GM10847 (cell line): Measurements from ENCODE around the gene IFIT1.

ENCODE experiments used
- POLR2A ChIP-seq: IDR thresholded peaks from 2 replicates; pipeline ENCODE4 v1.6.1; 2011; ENCODE audit not compliant: insufficient read length; ENCODE audit errors: extremely low read depth

Gene IFIT1

DNA sequence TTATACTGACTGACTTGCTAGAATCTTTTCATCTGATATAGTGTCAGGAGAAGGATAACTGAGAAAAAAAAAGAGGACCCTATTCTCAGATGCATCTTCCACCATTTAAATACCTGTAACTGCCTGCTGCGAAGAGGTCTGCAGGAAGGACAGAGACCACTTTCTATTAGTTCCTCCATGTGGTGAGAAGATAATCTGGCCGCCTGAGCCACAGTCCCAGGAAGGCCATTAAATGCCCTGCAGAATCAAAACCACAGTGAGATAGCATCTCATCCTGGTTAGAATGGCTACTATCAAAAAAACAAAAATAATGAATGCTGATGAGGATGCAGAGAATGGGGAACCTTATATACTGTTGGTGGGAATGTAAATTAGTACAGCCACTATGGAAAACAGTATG is 34.4 kb upstream of the IFIT1 start:
- no peak for TF ChIP-seq POLR2A

- TF ChIP-seq POLR2A = no peak
Observed at GRCh38 chr10:89360157-89360556, 32.3 kb upstream of the IFIT1 start.

DNA sequence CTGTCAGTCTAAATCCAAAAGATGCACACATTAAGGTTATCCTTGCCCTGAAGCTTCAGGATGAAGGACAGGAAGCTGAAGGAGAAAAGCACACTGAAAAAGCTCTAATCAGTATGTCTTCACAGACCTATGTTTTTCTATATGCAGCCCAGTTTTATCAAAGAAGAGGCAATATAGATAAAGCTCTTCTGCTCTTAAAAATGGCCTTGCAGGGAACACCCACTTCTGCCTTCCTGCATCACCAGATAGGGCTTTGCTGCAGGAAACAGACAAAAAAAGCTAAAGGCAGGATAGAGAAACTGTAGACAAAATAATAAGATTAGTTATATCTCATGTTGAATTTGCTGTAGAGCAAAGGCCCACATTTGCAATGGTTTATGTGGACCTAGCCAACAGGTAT is 29.5 kb upstream of the IFIT1 start:
- TF ChIP-seq POLR2A = no peak

DNA sequence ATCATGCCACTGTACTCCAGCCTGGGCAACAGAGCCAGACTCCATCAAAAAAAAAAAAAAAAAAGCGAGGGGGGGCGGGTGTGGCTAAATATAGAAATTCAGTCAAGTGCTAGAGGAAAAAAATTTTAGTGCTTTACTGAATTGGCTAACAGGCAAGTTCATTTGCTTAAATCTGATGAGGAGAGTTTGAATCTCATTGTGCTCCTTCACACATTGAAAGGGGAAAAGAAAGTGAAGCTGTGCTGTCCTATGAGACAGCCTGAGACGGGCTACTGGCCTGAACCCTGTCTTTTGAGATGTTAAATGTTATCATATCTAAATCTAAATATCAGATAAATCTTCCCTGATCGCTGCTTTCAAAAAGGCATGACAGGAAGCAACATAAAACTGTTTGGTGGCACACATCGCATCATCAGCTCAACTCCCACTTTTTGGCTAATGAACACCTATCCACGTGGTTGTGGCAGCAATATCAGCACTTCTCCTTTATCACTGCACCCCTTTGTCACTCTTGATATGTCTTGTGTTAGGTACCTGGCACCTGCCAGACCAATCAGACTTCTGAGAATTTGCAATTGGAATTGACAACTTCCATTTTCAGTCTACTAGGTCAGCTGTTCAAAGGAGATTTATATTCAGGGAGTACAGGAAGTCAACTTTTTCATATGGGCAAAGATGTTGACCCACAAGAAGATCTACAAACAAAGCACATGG is 28.5 kb upstream of the IFIT1 start:
- TF ChIP-seq POLR2A = no peak

DNA sequence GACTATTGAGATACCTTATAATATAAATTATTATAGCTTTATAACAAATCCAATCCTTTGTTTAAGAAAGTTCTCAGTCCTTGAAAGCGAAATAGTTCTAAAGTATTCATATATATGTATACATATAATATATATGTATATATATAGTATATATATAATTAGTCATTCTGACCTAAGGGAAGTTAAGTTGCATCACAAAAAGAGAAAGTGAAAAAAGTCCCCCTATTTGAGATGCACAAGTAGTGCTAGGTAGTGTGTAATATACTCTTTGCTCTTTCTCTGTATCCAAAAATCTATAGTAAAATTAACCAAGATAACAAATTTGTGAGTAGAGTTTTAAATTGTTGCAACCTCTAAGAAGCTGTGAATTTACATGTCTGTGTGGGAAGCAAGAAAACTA is 27.9 kb upstream of the IFIT1 start:
- no peak for TF ChIP-seq POLR2A

GRCh38 chr10:89367529-89367928 is 24.9 kb upstream of the IFIT1 start:
- no peak for TF ChIP-seq POLR2A

DNA sequence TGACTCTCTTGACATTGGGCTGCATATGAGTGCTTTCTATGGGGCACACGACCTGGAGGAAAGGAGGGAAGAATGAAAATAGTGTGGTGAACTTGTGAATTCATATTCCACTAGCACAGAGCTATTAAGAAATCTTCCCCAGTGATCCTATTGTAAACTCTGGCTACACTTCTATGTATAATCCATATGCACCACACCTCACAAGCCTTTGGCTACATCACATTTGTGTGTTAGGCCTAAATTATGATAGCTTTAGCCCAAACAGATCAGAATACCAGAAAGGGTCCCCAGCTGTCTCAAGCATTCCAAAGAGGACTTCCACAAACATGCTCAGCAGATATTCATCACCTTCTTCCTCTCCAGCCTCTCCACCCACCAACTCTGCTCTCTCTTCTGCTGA is 24.3 kb upstream of the IFIT1 start:
- no peak for TF ChIP-seq POLR2A

- no peak for TF ChIP-seq POLR2A
Observed at GRCh38 chr10:89369156-89370105, 23.0 kb upstream of the IFIT1 start.

GRCh38 chr10:89371079-89371478 is 21.3 kb upstream of the IFIT1 start:
- no peak for TF ChIP-seq POLR2A

- no peak for TF ChIP-seq POLR2A
Observed at GRCh38 chr10:89371987-89372386, 20.4 kb upstream of the IFIT1 start.

- no peak for TF ChIP-seq POLR2A
Observed at GRCh38 chr10:89373916-89374711, 18.3 kb upstream of the IFIT1 start.

DNA sequence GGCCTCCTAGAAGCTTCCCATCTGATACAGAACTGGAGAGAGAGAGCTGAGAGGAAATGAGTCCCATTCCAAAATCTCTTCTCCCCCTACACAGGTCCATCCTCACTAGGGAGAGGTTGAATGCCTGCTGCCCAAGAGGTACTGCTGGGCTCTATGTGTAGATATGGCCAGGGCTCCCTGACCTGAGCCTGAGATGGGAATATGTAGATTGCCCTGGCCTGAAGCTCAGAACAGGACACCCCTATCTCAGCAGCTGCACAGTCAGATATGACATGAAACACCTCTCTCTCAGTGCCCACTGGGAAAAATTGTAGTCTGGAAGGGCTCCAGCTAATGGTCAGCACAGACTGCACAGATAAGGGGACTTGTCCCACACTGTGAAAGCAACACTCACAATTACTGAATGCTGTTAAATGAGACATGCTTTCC is 17.7 kb upstream of the IFIT1 start:
- TF ChIP-seq POLR2A = no peak

GRCh38 chr10:89377705-89378637 is 14.5 kb upstream of the IFIT1 start, which contains the start of gene IFIT1B:
Gene IFIT1B, plus strand, starts transcription at chr10:89378056. Its CDS starts 80 bp downstream, at chr10:89378136.
- TF ChIP-seq POLR2A = no peak

- TF ChIP-seq POLR2A = no peak
Observed at GRCh38 chr10:89379103-89379502, 13.3 kb upstream of the IFIT1 start.
